ENCODE measurements around the gene HGFAC.

The HGFAC gene

DNA sequence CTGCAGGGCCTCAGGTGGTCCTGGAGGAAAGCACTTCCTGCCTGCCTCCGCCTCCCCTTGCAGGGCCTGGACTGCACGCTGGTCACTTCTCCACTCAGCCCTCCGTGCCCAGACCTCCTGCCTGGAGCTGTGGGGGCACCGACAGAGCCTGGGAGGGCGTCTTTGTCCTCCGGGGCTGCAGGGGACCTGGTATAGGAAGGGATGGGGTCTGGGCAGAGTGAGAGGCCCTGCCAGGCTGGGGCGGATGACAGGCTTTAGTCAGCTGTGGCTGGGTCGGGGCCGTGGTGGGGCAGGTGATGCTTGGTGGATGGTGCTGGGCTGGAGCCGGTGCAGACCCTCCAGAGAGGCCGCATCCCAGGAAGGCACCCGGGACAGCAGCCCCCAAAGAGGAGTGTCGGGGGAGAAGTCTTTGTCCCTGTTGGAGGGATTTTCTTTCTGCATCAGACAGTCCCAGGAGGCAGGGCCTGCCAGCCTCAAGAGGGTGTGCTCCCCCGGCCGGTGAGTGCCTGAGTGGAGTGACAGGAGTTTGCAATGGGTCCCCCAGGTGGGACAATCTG, 22.7 kb downstream of the HGFAC start:
- DNase-seq: no peak

DNA sequence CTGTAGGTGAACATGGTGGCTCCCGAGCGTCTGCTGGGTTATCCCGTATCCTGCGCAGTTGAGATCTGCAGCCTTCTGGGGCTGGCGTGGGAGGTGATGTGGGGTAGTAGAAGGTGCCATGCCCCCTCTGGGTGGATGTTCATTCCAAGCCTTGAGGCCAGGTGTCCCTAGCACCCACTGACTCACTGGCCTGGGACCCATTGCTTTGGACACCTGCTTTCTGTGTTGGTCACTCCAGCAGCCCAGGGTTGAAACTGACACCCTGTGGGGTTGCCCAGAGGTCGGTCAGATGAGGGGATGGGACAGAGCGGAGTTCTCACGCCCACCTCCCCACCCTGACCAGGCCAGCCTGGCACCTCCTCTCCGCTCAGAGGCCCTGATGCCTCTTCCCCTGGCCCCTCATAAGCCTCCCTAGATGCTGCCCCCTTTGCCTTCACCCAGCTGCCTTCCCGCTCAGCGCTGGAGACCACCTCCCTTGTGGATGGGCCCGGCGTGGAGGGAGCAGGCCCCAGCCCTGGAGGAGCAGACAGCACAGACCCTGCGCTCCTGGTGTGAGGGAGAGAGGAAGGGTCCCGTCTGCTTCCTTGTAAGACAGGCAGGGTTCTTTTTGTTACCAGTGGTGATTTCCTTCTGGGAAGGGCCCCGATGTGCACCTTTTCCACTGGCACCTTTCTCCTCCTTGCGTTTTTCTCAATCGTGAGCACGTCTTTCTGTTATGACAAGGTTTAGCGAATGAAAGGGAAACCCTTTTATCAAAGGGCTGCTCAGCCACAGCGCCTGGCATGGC, 23.3 kb downstream of the HGFAC start:
- DNase-seq: no peak

DNA sequence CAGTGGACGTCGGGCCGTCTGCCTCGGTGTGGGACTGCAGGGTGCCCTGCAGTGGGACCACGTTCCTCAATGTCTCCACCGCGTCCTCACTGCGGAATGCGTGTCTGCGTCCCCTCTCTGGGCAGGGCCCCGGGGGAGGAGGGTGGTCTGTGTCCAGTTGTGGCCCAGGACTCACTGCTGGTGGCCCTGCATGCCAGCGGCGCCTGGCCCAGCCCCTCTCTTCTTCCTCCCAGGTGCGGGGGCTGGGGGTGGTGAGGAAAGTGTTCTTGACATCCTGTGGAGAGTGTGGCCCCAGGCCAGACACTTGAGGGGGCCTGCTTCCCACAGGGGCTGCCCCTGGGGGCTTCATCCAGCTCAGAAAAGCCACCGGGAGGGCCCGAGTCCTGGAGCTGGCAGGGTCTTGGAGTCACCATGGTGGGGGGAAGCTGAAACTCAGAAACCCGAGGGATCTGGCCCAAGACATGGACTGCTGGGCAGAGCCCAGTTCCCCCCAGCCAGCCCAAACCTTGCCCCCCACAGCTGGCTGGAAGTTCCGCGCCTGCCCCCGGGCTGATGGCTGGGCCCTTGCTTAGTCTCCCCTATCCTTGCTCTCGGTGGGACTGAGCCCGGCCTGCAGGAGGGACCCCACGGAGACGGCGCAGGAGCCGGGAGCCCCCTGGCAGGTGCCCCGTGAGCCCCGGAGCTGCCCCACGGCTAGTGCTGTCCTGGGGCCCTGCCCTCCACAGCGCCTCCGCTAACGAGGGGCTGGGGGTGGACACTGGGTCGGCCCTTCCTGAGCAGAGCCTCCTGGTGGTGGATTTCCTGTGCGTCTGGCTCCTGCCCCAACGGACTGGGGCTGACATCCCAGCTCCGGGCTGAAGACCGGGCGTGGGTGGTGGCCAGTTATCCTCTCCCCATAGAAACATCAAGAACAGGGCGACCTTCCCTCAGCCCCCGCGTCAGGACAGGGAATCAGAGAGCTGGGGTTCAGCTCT, 24.2 kb downstream of the HGFAC start:
- no peak for DNase-seq

DNA sequence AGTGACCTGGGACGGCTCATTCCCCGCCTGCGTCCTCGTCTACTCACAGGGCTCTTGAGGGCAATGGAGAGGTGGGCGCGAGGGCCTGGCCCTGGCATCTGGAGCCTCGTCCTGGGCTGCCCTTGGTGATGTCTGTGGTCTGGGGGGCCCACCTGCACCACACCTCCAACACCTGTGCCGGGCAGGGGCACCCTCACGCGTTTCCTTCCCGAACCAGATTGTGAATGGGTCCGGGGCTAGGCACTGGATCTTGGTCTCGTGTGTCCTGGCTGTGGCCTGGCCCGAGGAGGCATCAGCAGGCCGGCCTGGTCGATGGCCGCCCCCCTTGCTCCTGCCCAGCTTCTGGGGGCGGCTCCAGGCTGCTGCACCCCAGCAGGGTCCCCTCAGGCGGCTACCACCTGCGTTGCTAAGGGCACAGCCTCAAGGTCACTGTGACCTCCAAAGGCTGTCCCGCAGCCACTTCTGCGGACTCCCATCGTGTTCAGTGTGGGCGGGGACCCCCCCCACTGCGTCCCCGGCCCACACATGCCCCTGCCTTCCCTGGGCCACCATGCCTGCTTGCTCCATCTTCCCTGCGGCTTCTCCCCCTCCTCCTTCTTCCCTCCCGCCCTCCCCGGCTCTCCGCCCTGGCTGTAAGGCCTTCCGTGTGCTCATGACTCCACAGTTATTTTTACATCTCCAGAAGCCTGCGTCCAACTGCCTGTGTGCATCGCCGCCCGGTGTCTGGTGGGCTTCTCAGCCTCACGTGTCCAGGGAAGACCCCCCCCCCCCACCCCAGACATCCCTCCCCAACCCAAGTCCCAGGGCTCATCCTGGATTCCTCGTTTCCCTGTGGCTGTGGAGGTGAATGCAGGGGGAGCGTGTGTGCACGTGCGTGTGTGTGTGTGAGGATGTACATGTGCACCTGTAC, 25.2 kb downstream of the HGFAC start:
- no peak for DNase-seq

DNA sequence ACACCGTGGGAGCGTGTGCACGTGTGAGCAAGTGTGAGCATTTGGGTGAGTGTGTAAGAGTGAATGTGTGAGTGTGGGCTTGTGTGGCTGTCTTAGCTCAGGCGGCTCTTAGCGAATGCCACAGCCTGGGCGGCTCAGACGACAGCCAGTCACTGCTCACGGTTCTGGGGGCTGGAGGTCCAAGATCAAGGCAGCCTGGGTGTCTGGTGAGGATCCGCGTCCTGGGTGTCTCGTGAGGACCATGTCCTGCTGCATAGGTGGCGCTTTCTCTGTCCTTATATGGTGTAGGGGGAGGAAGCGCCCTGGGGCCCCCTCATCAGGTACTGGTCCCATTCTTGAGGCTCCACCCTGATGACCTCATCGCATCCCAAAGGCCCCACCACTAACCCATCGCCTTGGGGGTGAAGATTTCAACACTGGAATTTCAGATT, 25.8 kb downstream of the HGFAC start:
- no peak for DNase-seq

DNA sequence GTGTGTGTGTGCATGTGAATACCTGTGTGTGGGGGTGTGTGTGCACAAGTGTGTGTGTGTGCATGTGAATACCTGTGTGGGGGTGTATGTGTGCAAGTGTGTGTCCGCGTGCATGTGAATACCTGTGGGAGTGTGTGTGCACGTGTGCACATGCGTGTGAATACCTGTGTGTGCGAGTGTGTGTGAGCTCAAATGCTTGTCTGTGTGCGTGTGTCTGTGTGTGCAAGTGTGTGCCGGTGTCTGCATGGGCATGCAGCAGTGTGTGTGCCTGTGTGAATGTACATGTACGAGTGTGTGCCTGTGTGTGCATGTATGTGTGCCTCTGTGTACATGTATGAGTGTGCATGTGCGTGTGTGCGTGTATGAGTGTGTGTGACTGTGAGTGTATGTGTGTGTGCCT, 26.4 kb downstream of the HGFAC start:
- no peak for DNase-seq

DNA sequence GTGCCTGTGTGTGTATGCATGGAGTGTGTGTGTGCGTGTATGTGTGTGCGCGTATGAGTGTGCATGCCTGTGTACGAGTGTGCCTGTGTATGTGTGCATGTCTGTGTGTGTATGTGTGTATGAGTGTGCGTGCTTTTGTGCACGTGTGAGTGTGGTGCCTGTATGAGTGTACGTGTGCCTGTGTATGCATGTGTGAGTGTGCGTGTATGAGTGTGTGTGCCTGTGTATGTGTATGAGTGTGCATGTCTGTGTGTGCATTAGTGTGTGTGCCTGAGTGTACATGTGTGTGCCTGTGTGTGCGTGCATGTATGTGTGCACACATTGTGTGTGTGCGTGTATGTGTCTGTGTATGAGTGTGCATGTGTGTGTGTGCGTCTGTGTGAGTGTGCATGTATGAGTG, 27.0 kb downstream of the HGFAC start:
- DNase-seq: no peak

DNA sequence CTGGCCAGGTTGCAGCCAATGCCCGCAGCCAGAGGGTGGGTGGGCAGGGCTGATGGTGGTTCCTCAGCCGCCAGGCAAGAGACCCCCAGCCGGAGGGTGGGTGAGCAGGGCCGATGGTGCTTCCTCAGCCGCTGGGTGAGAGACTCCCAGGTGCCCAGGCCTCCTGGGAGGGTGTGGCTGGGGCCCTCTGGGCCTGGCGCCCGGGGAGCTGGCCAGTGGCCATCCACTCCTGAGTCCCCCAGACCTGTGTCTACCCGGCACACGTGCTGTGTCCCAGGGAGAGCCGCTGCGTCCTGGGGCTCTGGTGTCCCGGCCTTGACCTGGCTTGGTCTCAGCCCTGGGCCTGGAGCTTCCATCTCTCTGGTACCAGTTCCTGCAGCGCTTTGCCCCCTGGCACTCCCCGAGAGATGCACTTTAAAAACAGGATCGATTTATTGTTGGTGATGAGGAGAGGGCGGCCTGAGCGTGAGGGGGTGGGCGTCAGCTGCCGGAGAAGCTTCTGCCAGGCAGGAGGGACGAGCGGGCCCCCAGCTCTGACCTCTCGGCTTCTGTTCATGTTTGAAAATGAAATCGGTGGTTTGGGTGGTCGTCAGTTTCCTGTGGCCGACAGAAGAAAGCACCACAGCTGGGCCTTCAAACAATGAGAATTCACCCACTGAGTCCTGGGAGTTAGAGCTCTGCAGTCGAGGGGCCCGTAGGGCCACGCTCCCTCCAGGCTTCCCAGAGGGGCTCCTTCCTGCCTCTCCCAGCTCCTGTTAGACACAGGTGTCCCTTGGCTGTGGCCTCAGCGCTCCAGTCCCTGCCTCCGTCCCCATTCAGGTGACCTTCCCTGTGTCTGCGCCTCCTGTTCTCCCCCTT, 27.8 kb downstream of the HGFAC start:
- no peak for DNase-seq

DNA sequence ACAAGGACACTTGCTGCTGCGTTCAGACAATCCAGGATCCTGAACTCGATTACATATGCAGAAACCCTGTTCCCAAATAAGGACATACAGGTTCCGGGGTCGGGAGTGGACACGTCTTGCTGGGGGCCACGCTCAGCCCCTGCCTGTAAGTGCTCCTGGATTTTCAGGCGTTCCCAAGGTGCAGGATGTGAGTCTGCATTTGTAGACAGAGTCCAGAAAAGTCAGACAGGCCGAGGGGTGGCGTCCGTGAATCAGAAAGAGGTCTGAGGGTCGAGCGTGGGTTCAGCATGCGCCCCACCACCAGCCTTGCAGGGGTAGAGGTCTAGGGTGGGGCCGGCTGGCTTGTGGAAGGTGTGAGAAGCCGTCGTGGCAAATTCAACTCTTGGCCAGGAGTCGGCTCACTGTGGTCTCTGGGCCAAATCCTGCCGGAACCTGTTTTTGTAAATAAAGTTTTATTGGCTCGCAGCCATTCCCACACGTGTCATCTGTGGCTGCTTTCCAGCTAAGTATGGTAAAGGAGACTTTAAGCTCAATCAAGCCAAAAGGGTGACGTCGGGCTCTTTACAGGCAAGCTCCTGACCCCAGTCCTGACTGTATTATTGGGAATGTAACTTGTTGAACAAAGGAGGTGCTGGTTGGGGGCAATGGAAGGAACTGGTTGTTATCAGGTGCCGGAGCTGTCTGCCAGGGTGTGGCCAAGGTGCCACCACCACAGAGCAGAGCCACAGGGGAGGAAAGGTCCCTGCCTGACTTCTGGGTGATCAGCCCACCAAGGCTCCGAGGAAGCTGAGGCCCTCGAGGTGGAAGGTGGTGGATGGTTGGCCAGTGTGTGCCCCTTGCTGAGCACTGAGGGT, 28.7 kb downstream of the HGFAC start:
- DNase-seq: no peak

DNA sequence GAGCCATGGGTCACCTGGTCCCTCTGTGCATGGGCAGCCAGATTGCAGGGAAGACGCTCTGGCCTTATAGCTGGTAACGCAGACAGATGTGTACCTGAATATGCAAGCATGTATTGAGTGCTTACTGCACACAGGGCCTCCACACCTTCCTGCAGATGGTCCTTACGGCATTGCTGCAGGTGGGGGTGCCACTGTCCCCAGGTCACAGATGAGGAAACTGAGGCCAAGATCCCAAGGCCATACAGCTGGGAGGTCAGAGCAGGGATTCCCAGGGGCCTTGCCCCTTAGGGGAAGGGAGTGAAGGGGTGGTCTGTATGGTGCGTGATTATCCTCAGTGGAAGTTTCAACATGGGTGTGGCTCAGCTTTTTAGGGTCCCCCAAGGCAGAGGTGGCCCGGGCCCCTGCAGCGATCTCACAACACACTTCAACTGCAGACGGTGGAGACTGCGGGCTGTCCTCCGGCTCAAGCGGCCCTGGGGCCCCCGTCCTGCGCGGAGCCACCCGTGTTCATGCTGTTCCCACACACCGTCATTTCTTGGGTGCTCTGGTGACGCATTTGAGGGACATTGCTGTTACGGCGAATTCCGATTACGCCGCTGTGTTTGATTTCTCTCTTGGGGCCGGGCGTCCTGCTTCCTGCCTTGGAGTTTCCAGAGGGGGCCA, 29.5 kb downstream of the HGFAC start:
- DNase-seq: no peak

DNA sequence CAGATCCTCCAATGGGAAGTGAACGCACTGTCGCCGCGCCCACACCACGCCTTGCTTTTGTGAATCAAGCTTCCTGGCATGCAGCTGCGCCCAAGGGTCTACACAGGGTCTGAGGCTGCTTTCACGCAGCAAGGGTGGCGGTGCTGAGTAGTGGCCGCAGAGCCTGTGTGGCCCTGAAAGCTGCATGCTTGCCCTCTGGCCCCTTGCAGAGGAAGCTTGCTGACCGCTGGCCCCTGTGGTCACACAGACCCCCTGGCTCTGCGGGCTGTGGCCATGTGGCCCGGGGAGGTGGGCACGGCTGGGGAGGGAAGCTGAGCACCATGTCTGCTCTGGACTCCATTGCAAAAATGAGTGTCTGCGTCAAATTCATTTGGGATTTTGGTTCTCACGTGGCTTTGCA, 30.1 kb downstream of the HGFAC start:
- DNase-seq: no peak

DNA sequence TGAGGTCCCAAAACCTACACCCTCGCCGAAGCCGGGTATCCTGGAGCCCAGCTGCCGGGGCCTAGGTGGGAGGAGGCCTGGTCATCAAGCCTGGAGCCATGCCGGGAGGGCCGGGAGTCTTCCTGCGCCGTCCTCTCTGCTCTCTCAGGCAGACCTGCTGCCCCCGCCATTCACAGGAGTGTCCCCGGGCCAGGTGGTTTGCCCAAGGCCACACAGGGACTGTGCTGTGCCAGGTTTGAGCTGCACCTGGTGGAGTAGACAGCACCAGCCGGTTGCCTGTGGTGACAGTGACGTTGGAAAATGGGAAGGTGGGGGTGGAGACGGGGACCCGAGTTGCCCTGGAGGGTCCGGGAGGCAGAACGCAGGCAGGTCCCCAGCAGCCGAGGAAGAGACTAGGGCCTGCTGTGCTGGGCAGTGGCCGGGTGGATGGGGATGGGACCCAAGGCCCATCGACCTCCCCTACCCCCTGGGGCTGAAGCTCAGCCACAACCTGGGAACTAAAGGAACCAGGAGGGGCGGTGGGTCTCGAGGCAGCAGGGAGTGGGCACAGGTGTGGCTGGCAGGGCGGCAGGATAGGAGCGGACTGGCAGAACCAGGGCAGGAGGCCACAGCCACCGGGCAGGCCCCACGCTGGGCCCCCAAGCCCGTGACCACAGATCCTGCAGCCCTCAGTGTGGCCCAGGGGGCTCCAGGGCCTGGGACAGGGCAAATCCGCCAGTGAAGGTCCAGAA, 30.8 kb downstream of the HGFAC start:
- DNase-seq: no peak

DNA sequence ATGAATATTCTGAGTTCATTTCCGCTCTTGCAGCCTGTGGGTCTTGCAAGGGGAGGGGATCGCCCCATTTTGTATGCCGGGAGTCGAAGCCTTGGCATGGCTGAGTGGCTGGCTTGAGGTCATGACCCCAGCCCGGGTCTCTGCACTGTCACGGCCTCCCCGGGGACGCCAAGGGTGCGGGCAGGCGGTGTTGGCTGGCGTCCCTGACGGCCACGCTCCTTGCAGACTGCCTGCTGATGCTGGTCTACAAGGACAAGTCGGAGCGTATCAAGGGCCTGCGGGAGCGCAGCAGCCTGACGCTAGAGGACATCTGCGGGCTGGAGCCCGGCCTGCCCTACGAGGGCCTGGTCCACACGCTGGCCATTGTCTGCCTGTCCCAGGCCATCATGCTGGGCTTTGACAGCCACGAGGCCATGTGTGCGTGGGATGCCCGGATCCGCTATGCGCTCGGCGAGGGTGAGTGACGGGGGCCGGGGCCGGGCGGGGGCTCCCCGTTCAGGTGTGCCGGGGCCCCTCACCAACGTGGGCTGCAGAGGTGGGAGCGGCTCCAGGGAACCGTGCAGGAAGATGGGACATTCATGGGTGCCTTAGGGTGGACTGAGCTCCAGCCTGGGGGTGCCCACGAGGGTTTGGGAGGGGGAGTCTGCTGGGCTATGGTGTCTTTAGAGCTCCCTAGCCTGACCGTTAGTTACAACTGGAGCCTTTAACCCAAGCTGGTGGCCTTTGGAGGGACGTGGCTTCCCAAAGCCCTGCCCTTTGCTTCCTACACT, 31.6 kb downstream of the HGFAC start:
- DNase-seq: no peak

DNA sequence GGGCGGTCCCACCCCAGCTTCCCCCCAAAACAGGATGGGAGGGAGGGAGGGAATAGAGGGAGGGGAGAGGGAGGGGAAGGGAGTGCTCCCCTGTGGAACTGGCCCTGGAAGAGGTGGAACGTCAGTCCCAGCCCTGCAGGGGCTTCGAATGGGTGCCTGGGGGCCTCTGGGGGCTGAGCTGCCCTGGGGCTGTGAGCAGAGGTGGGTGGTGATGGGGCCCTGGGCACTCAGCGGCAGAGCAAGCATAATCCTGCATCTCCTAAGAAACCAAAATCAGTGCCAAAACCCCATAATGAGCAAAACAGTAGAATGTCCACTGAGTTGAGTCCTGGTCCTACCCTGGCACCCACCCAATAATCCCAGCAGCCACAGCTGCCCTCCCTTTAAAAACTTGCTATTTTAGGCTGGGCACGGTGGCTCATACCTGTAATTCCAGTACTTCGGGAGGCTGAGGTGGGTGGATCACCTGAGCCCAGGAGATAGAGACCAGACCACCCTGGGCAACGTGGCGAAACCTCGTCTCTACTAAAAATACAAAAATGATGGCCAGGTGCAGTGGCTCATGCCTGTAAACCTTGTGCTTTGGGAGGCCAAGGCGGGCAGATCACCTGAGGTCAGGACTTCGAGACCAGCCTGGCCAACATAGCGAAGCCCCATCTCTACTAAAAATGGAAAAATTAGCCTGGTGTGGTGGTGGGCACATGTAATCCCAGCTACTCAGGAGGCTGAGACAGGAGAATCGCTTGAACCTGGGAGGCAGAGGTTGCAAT, 32.4 kb downstream of the HGFAC start:
- DNase-seq: no peak

DNA sequence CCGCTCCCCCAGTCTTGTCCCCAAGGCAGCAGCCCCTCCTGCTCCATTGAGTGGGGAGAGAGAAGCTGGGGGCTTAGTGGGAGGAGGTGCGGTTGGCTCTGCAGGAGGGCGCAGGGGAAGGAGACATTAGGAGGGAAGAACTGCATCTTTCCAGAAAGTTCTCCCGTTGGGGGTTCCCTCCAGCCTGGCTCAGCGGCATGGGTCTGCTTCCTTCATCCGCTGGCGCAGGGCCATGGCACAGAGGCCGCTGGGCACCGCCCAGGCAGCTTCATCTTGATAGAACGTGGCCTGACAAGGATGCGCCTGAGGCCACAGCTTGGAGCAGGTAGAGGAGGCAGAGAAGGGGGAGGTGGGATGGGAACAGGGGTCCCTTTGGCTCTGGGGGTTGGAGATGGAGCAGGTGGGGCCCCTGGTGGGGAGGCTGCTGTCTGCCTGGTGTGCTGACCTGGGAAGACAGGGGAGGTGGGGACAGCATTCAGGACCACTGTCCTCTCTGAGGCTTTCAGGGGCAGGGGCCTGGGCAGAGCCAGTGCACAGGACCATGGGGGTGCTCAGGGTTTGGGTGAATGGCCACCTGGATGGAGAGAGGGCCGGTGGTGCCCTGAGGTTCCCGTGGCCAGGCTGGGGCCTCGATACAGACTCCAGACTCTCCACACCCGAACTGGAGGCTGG, 33.4 kb downstream of the HGFAC start:
- no peak for DNase-seq

DNA sequence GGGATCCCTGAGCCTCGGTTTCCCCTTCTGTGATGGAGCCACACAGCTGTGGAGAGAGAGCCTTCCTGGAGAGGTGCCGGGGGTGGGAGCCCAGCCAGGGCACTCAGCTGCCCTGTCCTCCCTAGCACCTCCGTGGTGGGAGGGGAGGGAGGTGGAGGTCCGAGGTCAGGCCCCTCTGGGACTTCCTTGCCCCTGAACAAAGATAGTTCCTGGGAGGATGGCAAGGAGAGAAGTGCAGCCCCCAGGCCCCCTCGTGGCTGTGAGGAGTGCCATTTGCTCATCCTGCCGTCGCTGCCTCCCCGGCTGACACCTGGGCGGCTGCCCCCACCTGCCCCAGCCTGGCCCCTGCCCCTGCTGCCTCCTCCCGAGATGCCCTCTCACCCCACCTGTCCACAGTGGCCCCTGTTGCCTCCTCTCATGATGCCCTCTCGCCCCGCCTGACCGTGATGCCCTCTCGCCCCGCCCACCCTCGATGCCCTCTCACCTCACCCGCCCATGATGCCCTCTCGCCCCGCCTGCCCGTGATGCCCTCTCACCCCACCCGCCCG, 34.0 kb downstream of the HGFAC start:
- no peak for DNase-seq

DNA sequence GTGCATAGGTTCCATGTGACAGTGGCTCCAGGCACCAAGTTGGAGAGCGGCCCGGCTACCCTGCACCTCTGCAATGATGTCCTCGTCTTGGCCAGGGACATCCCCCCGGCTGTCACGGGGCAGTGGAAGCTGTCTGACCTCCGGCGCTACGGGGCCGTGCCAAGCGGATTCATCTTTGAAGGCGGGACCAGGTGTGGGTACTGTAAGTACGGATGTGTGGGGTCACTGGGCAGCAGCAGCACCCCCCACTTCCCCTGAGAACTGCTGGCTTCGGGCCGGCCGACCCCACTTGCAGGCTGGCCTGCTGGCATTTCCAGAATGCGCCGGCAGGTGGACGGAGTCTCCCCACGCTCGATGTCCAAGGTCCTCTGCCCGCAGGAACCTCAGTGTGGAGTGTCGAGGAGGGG, 34.6 kb downstream of the HGFAC start:
- DNase-seq: no peak

Measured in effector CD8-positive, alpha-beta T cell (primary cell).